ENCODE results near the gene ST6GALNAC6. TPM values are rescaled to one million over a fixed set of nuclear protein-coding genes. Genes with fewer than 3 reads are reported as not detected.
A peak's percentile ranks its signal among the peaks of the same experiment; 100 is the strongest.

Gene ST6GALNAC6
- total RNA-seq, 4 donors from 2014 or later: 14.5 to 69.4 (median 26.1) TPM

GRCh38 chr9:127868278-127868902 lies 31.0 kb downstream of the ST6GALNAC6 start:
- intact Hi-C loops (cut with DNase I): no loop called here
- Histone ChIP-seq H3K36me3 (peaks cover 0 to 44% (median 9%) of the 10 kb centered on the region in 3 donors), H3K4me1 (peaks cover 0 to 22% (median 2%) of the 10 kb centered on the region in 3 donors), H3K9me3 (no peaks in the 10 kb centered on the region), H3K27ac (peak overlapping the region in 2 of 4 donors; percentile 55 to 63), H3K27me3 (no peaks in the 10 kb centered on the region), H3K4me3 (no peak overlapping the region)
- TF ChIP-seq CTCF (IDR thresholded peaks at IDR 0.05): no peak
- TF ChIP-seq POLR2A (IDR thresholded peaks at IDR 0.05): no peak
- WGBS, 2 donors: 93% methylated on average over 8 to 12 of the region's 18 CpGs
- no peak for DNase-seq

GRCh38 chr9:127867356-127868277 lies 31.8 kb downstream of the ST6GALNAC6 start:
- H3K4me3 ChIP-seq: peak overlapping the region in 1 of 4 donors; percentile 3
- H3K27ac ChIP-seq: peak overlapping the region in 3 of 4 donors; percentile 30 to 63 (median 55)
- H3K36me3 ChIP-seq: peaks cover 0 to 44% (median 9%) of the 10 kb centered on the region in 3 donors
- peaks cover 0 to 24% (median under 1%) of the 10 kb centered on the region in 3 donors for H3K4me1 ChIP-seq
- TF ChIP-seq POLR2A (IDR thresholded peaks at IDR 0.05) (no peak), CTCF (IDR thresholded peaks at IDR 0.05) (no peak)
- no peak for DNase-seq
- H3K27me3 ChIP-seq: no peaks in the 10 kb centered on the region
- intact Hi-C loops (cut with DNase I): no loop called here
- H3K9me3 ChIP-seq: no peaks in the 10 kb centered on the region
- WGBS, 2 donors: 72 to 91% methylated on average over 11 to 12 of the region's 30 CpGs

DNA sequence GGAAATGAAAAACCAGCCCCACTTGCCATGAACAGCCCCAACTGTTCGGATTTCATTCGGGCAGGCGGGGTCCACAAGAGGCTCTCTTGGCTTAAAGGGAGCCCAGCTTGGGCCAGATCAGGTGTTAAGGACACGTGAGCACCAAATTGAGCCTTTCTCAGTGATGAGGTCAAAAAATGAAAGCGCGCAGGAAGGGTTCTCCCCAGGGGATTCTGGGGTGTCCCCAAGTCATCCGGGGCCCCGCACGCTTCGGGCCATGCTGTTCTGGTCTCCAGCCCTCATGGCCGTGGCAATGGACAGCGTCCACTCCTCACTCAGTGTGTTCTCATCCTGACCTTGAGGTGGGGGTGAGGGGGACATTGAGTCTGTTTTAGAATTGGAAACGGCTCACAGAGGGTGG lies 32.9 kb downstream of the ST6GALNAC6 start:
- 75 to 93% methylated on average over 9 to 11 of the region's 13 CpGs for WGBS, 2 donors
- H3K36me3 ChIP-seq: peaks cover 0 to 34% (median 9%) of the 10 kb centered on the region in 3 donors
- no peaks in the 10 kb centered on the region for H3K27me3 ChIP-seq
- H3K9me3 ChIP-seq: no peaks in the 10 kb centered on the region
- TF ChIP-seq POLR2A (IDR thresholded peaks at IDR 0.05) (no peak), CTCF (IDR thresholded peaks at IDR 0.05) (no peak)
- no peak for DNase-seq
- H3K4me1 ChIP-seq: peaks cover 10 to 35% (median 11%) of the 10 kb centered on the region in 3 donors
- intact Hi-C loops (cut with DNase I): no loop called here
- peak overlapping the region in 1 of 4 donors; percentile 14 for H3K27ac ChIP-seq
- no peak overlapping the region for H3K4me3 ChIP-seq

DNA sequence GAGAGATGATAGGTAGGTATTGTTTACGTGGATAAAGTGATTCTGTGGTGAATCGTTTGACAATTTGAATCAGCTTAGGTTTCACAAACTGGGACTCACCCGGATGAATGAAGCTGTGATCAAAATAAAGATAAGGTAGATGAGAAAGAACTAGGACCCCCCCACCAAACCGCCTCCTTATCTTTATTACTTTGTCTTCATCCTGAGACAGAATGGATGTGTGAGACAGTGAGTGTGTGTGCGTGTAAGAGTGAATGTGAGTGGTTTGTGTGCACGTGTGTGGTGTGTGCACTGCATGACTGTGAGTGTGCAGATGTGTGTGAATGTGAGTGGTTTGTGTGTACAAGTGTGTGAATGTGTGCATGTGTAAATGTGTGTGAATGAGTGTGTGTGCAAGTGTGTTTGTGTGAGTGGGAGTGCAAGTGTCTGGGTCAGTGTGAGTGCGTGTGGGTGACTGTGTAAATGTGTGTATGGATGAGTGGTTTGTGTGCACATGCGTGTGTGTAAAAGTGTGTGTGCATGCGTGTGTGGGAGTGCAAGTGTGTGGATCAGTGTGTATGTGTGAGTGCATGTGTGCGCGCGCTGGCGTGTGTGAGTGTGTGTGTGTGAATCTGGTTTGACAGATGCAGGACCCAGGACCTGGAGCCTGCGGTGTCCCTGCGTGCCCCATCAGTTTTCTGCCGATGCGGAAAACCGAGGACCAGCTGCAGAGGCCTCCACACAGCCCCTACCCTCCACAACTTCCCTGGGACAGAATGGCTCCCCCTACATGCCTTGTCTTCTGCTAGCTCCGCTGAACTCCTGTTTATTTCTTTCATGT lies 33.5 kb downstream of the ST6GALNAC6 start:
- Histone ChIP-seq H3K4me3 (no peak overlapping the region), H3K9me3 (no peaks in the 10 kb centered on the region), H3K4me1 (peaks cover 12 to 42% (median 17%) of the 10 kb centered on the region in 3 donors), H3K36me3 (peaks cover 0 to 27% (median 9%) of the 10 kb centered on the region in 3 donors), H3K27me3 (no peaks in the 10 kb centered on the region), H3K27ac (no peak overlapping the region)
- intact Hi-C loops (cut with DNase I): no loop called here
- TF ChIP-seq POLR2A (IDR thresholded peaks at IDR 0.05): no peak
- TF ChIP-seq CTCF (IDR thresholded peaks at IDR 0.05): no peak
- WGBS, 2 donors: 66 to 74% methylated on average over 19 of the region's 19 CpGs
- no peak for DNase-seq
